K562 (cell line): ENCODE data around the gene ANKS1A. TPM values are rescaled to one million over a fixed set of nuclear protein-coding genes. Genes with fewer than 3 reads are reported as not detected.

Source experiments
- ATAC-seq: fragments of 200-7000 bp; cut with Tn5 transposase; 3 replicates; pipeline ENCODE4 v1.9.1; 2020; ENCODE audit warnings: moderate library complexity
- BruUV-seq: library from RNA; stranded (reverse); fragments of 400-500 nt; replicated peaks from 2 replicates; lab custom pipeline; 2021; lab: Mats Ljungman, UMichigan
- CTCF ChIA-PET: fragments of 300-600 bp; formaldehyde crosslinking; extraction: SDS; loops from one replicate; lab custom pipeline; 2021; ENCODE audit warnings: low intra/inter-chr PET ratio; lab: Yijun Ruan, JAX
- POLR2A ChIA-PET: fragments of 300-600, 350-650 bp; sonication (Branson Sonifier 250); formaldehyde crosslinking; extraction: SDS; loops from one replicate; lab custom pipeline; 2021; ENCODE audit warnings: antibody characterized with exemption, inconsistent platforms; lab: Yijun Ruan, JAX
- DNase-seq, 4 experiments: peaks; one replicate each; pipeline versions ENCODE4 v3.0.0 to v3.0.0-alpha.2; 2011 to 2018; ENCODE audit warnings: low spot score in 3 of 4, mixed read lengths in 3 of 4; ENCODE audit errors: extremely low read depth in 1 of 4
- FAIRE-seq: peaks from 2 replicates; lab custom pipeline; 2011; peaks lifted over from hg19 to GRCh38; lab: Jason Lieb, UNC
- H2AFZ ChIP-seq: 2 replicates; pipeline ENCODE4 v1.6.0; 2011; ENCODE audit warnings: low read depth, low read length, control low read depth, inconsistent platforms
- H3K27ac ChIP-seq: fragments of 200-600 bp; 3 replicates; pipeline ENCODE4 v1.8.0; 2011; ENCODE audit warnings: low read depth, mild to moderate bottlenecking, control low read depth, inconsistent platforms, low read length, moderate library complexity, mixed read lengths; ENCODE audit errors: extremely low read depth
- H3K27me3 ChIP-seq, 2 experiments: fragments of 300-600 bp in 1 of 2; 2 replicates in 1 of 2; 3 replicates in 1 of 2; pipeline versions ENCODE4 v1.6.0 to v1.8.0; 2011; ENCODE audit warnings: inconsistent platforms in 2 of 2, low read length in 2 of 2, mild to moderate bottlenecking in 1 of 2, mixed read lengths in 1 of 2, moderate library complexity in 1 of 2; ENCODE audit not compliant: control insufficient read depth in 2 of 2, insufficient read depth in 2 of 2
- H3K36me3 ChIP-seq: fragments of 300-600 bp; 3 replicates; pipeline ENCODE4 v1.8.0; 2011; ENCODE audit warnings: mild to moderate bottlenecking, low read length, inconsistent platforms; ENCODE audit not compliant: control insufficient read depth, insufficient read depth
- H3K4me1 ChIP-seq, 2 experiments: fragments of 200-600 bp in 1 of 2; replicated peaks in 1 of 2; 2 replicates in 1 of 2; 3 replicates in 1 of 2; pipeline versions ENCODE4 v1.5.1 to v1.8.0; 2011; ENCODE audit warnings: inconsistent platforms in 2 of 2, low read length in 2 of 2, mild to moderate bottlenecking in 1 of 2, mixed read lengths in 1 of 2, moderate library complexity in 1 of 2; ENCODE audit not compliant: control insufficient read depth in 2 of 2, insufficient read depth in 2 of 2
- H3K4me2 ChIP-seq: 2 replicates; pipeline ENCODE4 v1.6.1; 2011; ENCODE audit warnings: low read length, control low read depth, inconsistent platforms, mixed read lengths; ENCODE audit not compliant: insufficient read depth
- H3K4me3 ChIP-seq: fragments of 200-600 bp; sonication (generic), shearing (Covaris generic); 2 replicates; pipeline ENCODE4 v1.5.1; 2016; ENCODE audit warnings: control low read depth, inconsistent platforms
- H3K79me2 ChIP-seq: fragments of 200-600 bp; 3 replicates; pipeline ENCODE4 v1.8.0; 2011; ENCODE audit warnings: low read length, inconsistent platforms; ENCODE audit not compliant: control insufficient read depth, insufficient read depth
- H3K9ac ChIP-seq, 2 experiments: 2 replicates each; pipeline versions ENCODE4 v1.6.0 to v1.6.1; 2011; ENCODE audit warnings: low read depth in 2 of 2, low read length in 2 of 2, control low read depth in 1 of 2, inconsistent platforms in 1 of 2, mild to moderate bottlenecking in 1 of 2, mixed read lengths in 1 of 2; ENCODE audit not compliant: insufficient read depth in 1 of 2
- H3K9me1 ChIP-seq: one replicate; pipeline ENCODE4 v1.6.0; 2011; ENCODE audit warnings: inconsistent platforms, mild to moderate bottlenecking, low read length, moderate library complexity; ENCODE audit not compliant: control insufficient read depth, insufficient read depth
- H3K9me3 ChIP-seq: replicated peaks from 2 replicates; pipeline ENCODE4 v1.5.1; 2011; ENCODE audit warnings: low read depth, low read length, inconsistent platforms; ENCODE audit not compliant: control insufficient read depth, insufficient read depth
- H4K20me1 ChIP-seq: replicated peaks from 2 replicates; pipeline ENCODE4 v1.6.1; 2011; ENCODE audit warnings: low read length, inconsistent platforms, mixed read lengths; ENCODE audit not compliant: control insufficient read depth, insufficient read depth
- AFF1 ChIP-seq, 2 experiments: fragments of 450-650 bp; IDR thresholded peaks; 2 replicates each; pipeline ENCODE4 v1.6.1; 2018; ENCODE audit warnings: mild to moderate bottlenecking in 2 of 2, low read depth in 1 of 2; ENCODE audit not compliant: partially characterized antibody in 2 of 2
- ESRRA ChIP-seq: fragments of 450-650 bp; IDR thresholded peaks from 2 replicates; pipeline ENCODE4 v1.6.1; 2014; ENCODE audit warnings: low read depth, mild to moderate bottlenecking, moderate library complexity, borderline replicate concordance
- EWSR1 ChIP-seq: fragments of 450-650 bp; IDR thresholded peaks from 2 replicates; pipeline ENCODE4 v1.6.1; 2018; ENCODE audit warnings: borderline replicate concordance, mild to moderate bottlenecking, low read depth, moderate library complexity; ENCODE audit not compliant: partially characterized antibody
- GTF3C2 ChIP-seq: IDR thresholded peaks from 3 replicates; pipeline ENCODE4 v1.6.1; 2011; ENCODE audit warnings: borderline replicate concordance, mild to moderate bottlenecking, moderate library complexity; ENCODE audit not compliant: insufficient read length; ENCODE audit errors: extremely low read depth
- KDM4B ChIP-seq, 2 experiments: fragments of 450-650 bp in 1 of 2; sonication (generic) in 1 of 2; IDR thresholded peaks; 2 replicates each; pipeline ENCODE4 v1.6.1; 2016 to 2017; ENCODE audit warnings: borderline replicate concordance in 2 of 2, antibody characterized with exemption in 1 of 2, low read depth in 1 of 2, mild to moderate bottlenecking in 1 of 2
- NRF1 ChIP-seq, 2 experiments: fragments of 450-650 bp; IDR thresholded peaks in 1 of 2; conservative IDR thresholded peaks in 1 of 2; 2 replicates each; pipeline ENCODE4 v1.6.1; 2014; ENCODE audit warnings: mild to moderate bottlenecking in 2 of 2
- SREBF1 ChIP-seq: fragments of 150-350 bp; IDR thresholded peaks from 2 replicates; pipeline ENCODE4 v1.6.1; 2014; ENCODE audit warnings: antibody characterized with exemption, low read depth, low read length, borderline replicate concordance
- ZBTB2 ChIP-seq: fragments of 450-650 bp; IDR thresholded peaks from 2 replicates; pipeline ENCODE4 v1.6.1; 2016; ENCODE audit warnings: antibody characterized with exemption
- WGBS: fragments of 100-300 bp; shearing (Covaris generic); methylation state at CpG from one replicate; pipeline ENCODE4 v1.1.6; 2016; ENCODE audit warnings: low coverage, mixed read lengths; ENCODE audit not compliant: insufficient coverage; ENCODE audit errors: missing lambda C conversion rate; 5-methylcytosine and 5-hydroxymethylcytosine counted together
- in situ Hi-C: fragments of 300-500 bp; cut with MboI; formaldehyde crosslinking; loops from 4 replicates; pipeline ENCODE4 v1.15.0; 2018; ENCODE audit warnings: inconsistent platforms, mixed read lengths
- intact Hi-C: fragments of 100-400 bp; cut with micrococcal nuclease; formaldehyde crosslinking; loops from 2 replicates; pipeline ENCODE4 v1.14.2; 2022
- polyA plus RNA-seq, 8 experiments: library from polyadenylated mRNA; depleted of rRNA in 4 of 8; stranded (reverse) in 5 of 8; unstranded in 3 of 8; fragments of >200 nt; fragmentation: Nextera tagmentation in 2 of 8; fragmentation: Illumina TruSeq in 1 of 8; extraction: Ambion mirVana in 2 of 8; extraction: Trizol in 1 of 8; gene quantifications; 2 replicates each; pipeline versions ENCODE4 v1.2.1 to v1.2.3, GENCODE V29; 2011 to 2014; ENCODE audit warnings: inconsistent platforms in 1 of 8, missing spikeins in 1 of 8
- total RNA-seq, 7 experiments: library from RNA; depleted of rRNA in 6 of 7; stranded (reverse); fragments of >200 nt in 6 of 7; fragmentation: Illumina TruSeq in 2 of 7; extraction: Trizol in 2 of 7; gene quantifications; 2 replicates each; pipeline versions ENCODE4 v1.2.1 to v1.2.3, GENCODE V29; 2011 to 2021; ENCODE audit warnings: low replicate concordance in 1 of 7
- TF ChIP-seq, protein P1 (sequence below): fragments of 250-450 bp; sonication (Bioruptor Pico); IDR thresholded peaks from 2 replicates; pipeline ENCODE4 v1.9.0; 2021; ENCODE audit warnings: mild to moderate bottlenecking, inconsistent platforms

The ANKS1A gene
- total and polyA plus RNA-seq, 9 of the 15 experiments (the other 6 are each of a cell fraction or from before 2014, with no cell fraction given), result 1.1 to 13.8 (median 5.3) TPM

GRCh38 chr6:34950849-34951248 is 61.8 kb downstream of the ANKS1A start:
- H3K9me3 ChIP-seq, result no peaks in the 10 kb centered on the region
- H3K4me1 ChIP-seq, result peaks cover 0 to 4% of the 10 kb centered on the region in 2 experiments; a peak in 2 of 5 replicates
- BruUV-seq, result no TSS peak
- 66% methylated on average over 5 of the region's 5 CpGs for WGBS
- no peak overlapping the region for H3K4me2 ChIP-seq
- no peak for FAIRE-seq
- no peak for ATAC-seq
- H3K36me3 ChIP-seq, result no peaks in the 10 kb centered on the region
- intact Hi-C loops, result no loop called here
- in situ Hi-C loops, result no loop called here
- no peak overlapping the region for H2AFZ ChIP-seq
- no peaks in the 10 kb centered on the region for H3K27me3 ChIP-seq
- ChIA-PET POLR2A (no interaction called here), CTCF (no interaction called here)
- H3K4me3 ChIP-seq, result no peak overlapping the region
- H3K79me2 ChIP-seq, result no peaks in the 10 kb centered on the region
- no peak for DNase-seq
- H3K9ac ChIP-seq, result no peak overlapping the region
- H4K20me1 ChIP-seq, result no peaks in the 10 kb centered on the region
- H3K9me1 ChIP-seq, result no peaks in the 10 kb centered on the region
- H3K27ac ChIP-seq, result no peak overlapping the region
- TF ChIP-seq GTF3C2, result no peak
- no peak for TF ChIP-seq KDM4B (IDR thresholded peaks at IDR 0.05; ENCODE audit: borderline replicate concordance in 2 of 2, low read depth in 1 of 2)
- TF ChIP-seq NRF1 (conservative IDR thresholded peaks at IDR 0.05 in 1 of 2, IDR thresholded peaks at IDR 0.05 in 1 of 2), result no peak
- TF ChIP-seq ESRRA, result no peak
- TF ChIP-seq, protein P1, sequence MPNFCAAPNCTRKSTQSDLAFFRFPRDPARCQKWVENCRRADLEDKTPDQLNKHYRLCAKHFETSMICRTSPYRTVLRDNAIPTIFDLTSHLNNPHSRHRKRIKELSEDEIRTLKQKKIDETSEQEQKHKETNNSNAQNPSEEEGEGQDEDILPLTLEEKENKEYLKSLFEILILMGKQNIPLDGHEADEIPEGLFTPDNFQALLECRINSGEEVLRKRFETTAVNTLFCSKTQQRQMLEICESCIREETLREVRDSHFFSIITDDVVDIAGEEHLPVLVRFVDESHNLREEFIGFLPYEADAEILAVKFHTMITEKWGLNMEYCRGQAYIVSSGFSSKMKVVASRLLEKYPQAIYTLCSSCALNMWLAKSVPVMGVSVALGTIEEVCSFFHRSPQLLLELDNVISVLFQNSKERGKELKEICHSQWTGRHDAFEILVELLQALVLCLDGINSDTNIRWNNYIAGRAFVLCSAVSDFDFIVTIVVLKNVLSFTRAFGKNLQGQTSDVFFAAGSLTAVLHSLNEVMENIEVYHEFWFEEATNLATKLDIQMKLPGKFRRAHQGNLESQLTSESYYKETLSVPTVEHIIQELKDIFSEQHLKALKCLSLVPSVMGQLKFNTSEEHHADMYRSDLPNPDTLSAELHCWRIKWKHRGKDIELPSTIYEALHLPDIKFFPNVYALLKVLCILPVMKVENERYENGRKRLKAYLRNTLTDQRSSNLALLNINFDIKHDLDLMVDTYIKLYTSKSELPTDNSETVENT, result no peak
- no peak for TF ChIP-seq AFF1 (IDR thresholded peaks at IDR 0.05; ENCODE audit: low read depth in 1 of 2, partially characterized antibody in 2 of 2)
- TF ChIP-seq SREBF1, result no peak
- TF ChIP-seq ZBTB2, result no peak
- no peak for TF ChIP-seq EWSR1
